Mesenchymal stem cell (in vitro differentiated cells and primary cell): ENCODE data around the gene RNF146.

ENCODE experiments used
- DNase-seq: peaks from one replicate; pipeline ENCODE4 v3.0.0-alpha.2; 2013
- H2AFZ ChIP-seq: one replicate; pipeline ENCODE4 v1.6.1; 2013; ENCODE audit warnings: low read depth, mild to moderate bottlenecking, control low read depth, inconsistent platforms, low read length, moderate library complexity
- H2AK5ac ChIP-seq: 2 replicates; pipeline ENCODE4 v1.6.1; 2013; ENCODE audit warnings: low read length, moderate library complexity, mild to moderate bottlenecking, inconsistent platforms; ENCODE audit not compliant: severe bottlenecking
- H2BK120ac ChIP-seq: one replicate; pipeline ENCODE4 v1.6.1; 2013; ENCODE audit warnings: low read depth, mild to moderate bottlenecking, inconsistent platforms, low read length, moderate library complexity
- H2BK12ac ChIP-seq, 2 experiments: one replicate each; pipeline ENCODE4 v1.6.1; 2013; ENCODE audit warnings: inconsistent platforms in 2 of 2, low read length in 2 of 2, mild to moderate bottlenecking in 2 of 2, moderate library complexity in 2 of 2, control low read depth in 1 of 2
- H2BK15ac ChIP-seq: one replicate; pipeline ENCODE4 v1.6.1; 2013; ENCODE audit warnings: mild to moderate bottlenecking, low read depth, inconsistent platforms; ENCODE audit not compliant: poor library complexity, severe bottlenecking
- H2BK5ac ChIP-seq: 2 replicates; pipeline ENCODE4 v1.6.1; 2013; ENCODE audit warnings: low read depth, mild to moderate bottlenecking, low read length, control low read depth, inconsistent platforms; ENCODE audit not compliant: poor library complexity, severe bottlenecking
- H3K14ac ChIP-seq, 2 experiments: one replicate each; pipeline ENCODE4 v1.6.1; 2013; ENCODE audit warnings: inconsistent platforms in 2 of 2, low read length in 2 of 2, control low read depth in 1 of 2, mild to moderate bottlenecking in 1 of 2, moderate library complexity in 1 of 2
- H3K18ac ChIP-seq, 2 experiments: one replicate each; pipeline ENCODE4 v1.6.1; 2013; ENCODE audit warnings: inconsistent platforms in 2 of 2, low read length in 2 of 2, control low read depth in 1 of 2, low read depth in 1 of 2, mild to moderate bottlenecking in 1 of 2
- H3K23ac ChIP-seq, 2 experiments: one replicate each; pipeline ENCODE4 v1.6.1; 2013; ENCODE audit warnings: inconsistent platforms in 2 of 2, low read length in 2 of 2, mild to moderate bottlenecking in 2 of 2, moderate library complexity in 2 of 2, control low read depth in 1 of 2
- H3K27ac ChIP-seq: 2 replicates; pipeline ENCODE4 v1.5.1; 2013; ENCODE audit warnings: mild to moderate bottlenecking, moderate library complexity, low read length, control low read depth, inconsistent platforms; ENCODE audit not compliant: poor library complexity, severe bottlenecking
- H3K27me3 ChIP-seq, 2 experiments: 2 replicates each; pipeline versions ENCODE4 v1.6.1 to v1.7.0; 2013; ENCODE audit warnings: low read length in 2 of 2, mild to moderate bottlenecking in 2 of 2, moderate library complexity in 2 of 2, control low read depth in 1 of 2, inconsistent platforms in 1 of 2; ENCODE audit not compliant: control insufficient read depth in 1 of 2, insufficient read depth in 1 of 2
- H3K36me3 ChIP-seq, 2 experiments: 2 replicates each; pipeline versions ENCODE4 v1.6.1 to v1.7.0; 2013; ENCODE audit warnings: low read length in 2 of 2, control low read depth in 1 of 2, inconsistent platforms in 1 of 2, low read depth in 1 of 2, mild to moderate bottlenecking in 1 of 2; ENCODE audit not compliant: insufficient read depth in 2 of 2, control insufficient read depth in 1 of 2
- H3K4ac ChIP-seq, 2 experiments: one replicate each; pipeline ENCODE4 v1.6.1; 2013; ENCODE audit warnings: inconsistent platforms in 2 of 2, low read length in 2 of 2, mild to moderate bottlenecking in 2 of 2, moderate library complexity in 2 of 2, control low read depth in 1 of 2, low read depth in 1 of 2
- H3K4me1 ChIP-seq: 2 replicates; pipeline ENCODE4 v1.6.1; 2013; ENCODE audit warnings: low read depth, low read length, control low read depth; ENCODE audit not compliant: control insufficient read depth, insufficient read depth
- H3K4me2 ChIP-seq: 2 replicates; pipeline ENCODE4 v1.6.1; 2013; ENCODE audit warnings: low read length, mild to moderate bottlenecking, inconsistent platforms; ENCODE audit not compliant: poor library complexity, severe bottlenecking
- H3K4me3 ChIP-seq, 2 experiments: 2 replicates each; pipeline versions ENCODE4 v1.5.1 to v1.7.0; 2013; ENCODE audit warnings: low read length in 2 of 2, mild to moderate bottlenecking in 2 of 2, control low read depth in 1 of 2, low read depth in 1 of 2; ENCODE audit not compliant: insufficient read depth in 1 of 2
- H3K79me1 ChIP-seq: replicated peaks from 2 replicates; pipeline ENCODE4 v1.6.1; 2013; ENCODE audit warnings: mild to moderate bottlenecking, control low read depth, low read length, inconsistent platforms; ENCODE audit not compliant: poor library complexity, severe bottlenecking
- H3K9ac ChIP-seq: 2 replicates; pipeline ENCODE4 v1.7.0; 2013; ENCODE audit warnings: mild to moderate bottlenecking, low read length, moderate library complexity
- H3K9me3 ChIP-seq: 2 replicates; pipeline ENCODE4 v1.7.0; 2013; ENCODE audit warnings: mild to moderate bottlenecking, low read length; ENCODE audit not compliant: control insufficient read depth
- H4K8ac ChIP-seq: one replicate; pipeline ENCODE4 v1.6.1; 2013; ENCODE audit warnings: inconsistent platforms, mild to moderate bottlenecking, low read length, moderate library complexity
- H4K91ac ChIP-seq: one replicate; pipeline ENCODE4 v1.6.1; 2013; ENCODE audit warnings: mild to moderate bottlenecking, low read length, inconsistent platforms
- WGBS: methylation state at CpG from one replicate; pipeline ENCODE4 v1.1.7; 2013; ENCODE audit warnings: mixed read lengths; 5-methylcytosine and 5-hydroxymethylcytosine counted together

RNF146 gene

DNA sequence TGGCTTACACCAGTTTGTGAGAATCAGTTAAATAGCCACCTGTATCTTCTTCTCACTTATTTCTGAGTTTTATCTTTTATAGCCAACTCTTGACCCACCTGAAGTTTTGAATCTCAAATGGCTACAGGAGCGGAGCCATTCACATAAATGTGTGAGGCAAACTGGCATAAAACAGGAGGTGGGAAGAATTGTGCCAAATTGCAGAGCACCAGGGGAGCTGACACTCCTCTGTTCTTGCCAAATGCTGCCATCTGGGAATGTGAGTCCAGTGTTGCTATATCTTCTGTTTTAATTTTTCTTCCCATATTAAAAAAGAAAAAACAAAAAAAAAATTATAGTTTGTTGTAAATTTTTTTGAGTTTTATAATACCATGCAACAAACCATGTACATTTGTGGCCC, 17.0 kb upstream of the RNF146 start:
- no peak overlapping the region for H3K4me2 ChIP-seq
- H2BK12ac ChIP-seq, result no peak overlapping the region
- no peak overlapping the region for H2BK120ac ChIP-seq
- no peak overlapping the region for H4K8ac ChIP-seq
- H2BK15ac ChIP-seq, result no peak overlapping the region
- no peak overlapping the region for H2AK5ac ChIP-seq
- H4K91ac ChIP-seq, result no peak overlapping the region
- no peak overlapping the region for H3K9ac ChIP-seq
- H3K9me3 ChIP-seq, result no peaks in the 10 kb centered on the region
- H2AFZ ChIP-seq, result no peak overlapping the region
- H3K4me3 ChIP-seq, result no peak overlapping the region
- no peaks in the 10 kb centered on the region for H3K36me3 ChIP-seq
- H2BK5ac ChIP-seq, result no peak overlapping the region
- H3K4me1 ChIP-seq, result no peaks in the 10 kb centered on the region
- no peak overlapping the region for H3K4ac ChIP-seq
- DNase-seq, result no peak
- no peaks in the 10 kb centered on the region for H3K27me3 ChIP-seq
- no peak overlapping the region for H3K18ac ChIP-seq
- H3K23ac ChIP-seq, result no peak overlapping the region
- H3K79me1 ChIP-seq, result no peaks in the 10 kb centered on the region
- 100% methylated on average over 1 of the region's 1 CpG for WGBS
- H3K27ac ChIP-seq, result no peak overlapping the region
- H3K14ac ChIP-seq, result no peak overlapping the region

DNA sequence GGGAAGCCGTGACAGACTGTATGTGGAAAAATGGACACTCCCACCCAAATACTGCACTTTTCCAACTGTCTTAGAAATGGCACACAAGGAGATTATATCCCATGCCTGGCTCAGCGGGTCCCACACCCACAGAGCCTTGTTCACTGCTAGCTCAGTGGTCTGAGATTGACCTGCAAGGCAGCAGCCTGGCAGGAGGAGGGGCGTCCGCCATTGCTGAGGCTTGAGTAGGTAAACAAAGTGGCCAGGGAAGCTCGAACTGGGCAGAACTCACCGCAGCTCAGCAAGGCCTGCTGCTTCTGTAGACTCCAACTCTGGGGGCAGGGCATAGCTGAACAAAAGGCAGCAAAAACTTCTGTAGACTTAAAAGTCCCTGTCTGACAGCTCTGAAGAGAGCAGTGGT, 11.4 kb upstream of the RNF146 start:
- no peak overlapping the region for H4K8ac ChIP-seq
- no peak overlapping the region for H2BK12ac ChIP-seq
- H3K4me3 ChIP-seq, result no peak overlapping the region
- H3K4ac ChIP-seq, result no peak overlapping the region
- no peak overlapping the region for H4K91ac ChIP-seq
- H2BK120ac ChIP-seq, result no peak overlapping the region
- no peaks in the 10 kb centered on the region for H3K27me3 ChIP-seq
- DNase-seq, result no peak
- no peak overlapping the region for H2BK15ac ChIP-seq
- H3K4me2 ChIP-seq, result no peak overlapping the region
- H3K36me3 ChIP-seq, result no peaks in the 10 kb centered on the region
- H3K23ac ChIP-seq, result no peak overlapping the region
- WGBS, result 94% methylated on average over 6 of the region's 6 CpGs
- no peaks in the 10 kb centered on the region for H3K79me1 ChIP-seq
- H3K18ac ChIP-seq, result no peak overlapping the region
- H3K27ac ChIP-seq, result no peak overlapping the region
- H2BK5ac ChIP-seq, result no peak overlapping the region
- H3K14ac ChIP-seq, result no peak overlapping the region
- H2AFZ ChIP-seq, result no peak overlapping the region
- H3K9ac ChIP-seq, result no peak overlapping the region
- no peak overlapping the region for H2AK5ac ChIP-seq
- no peaks in the 10 kb centered on the region for H3K4me1 ChIP-seq
- no peaks in the 10 kb centered on the region for H3K9me3 ChIP-seq

DNA sequence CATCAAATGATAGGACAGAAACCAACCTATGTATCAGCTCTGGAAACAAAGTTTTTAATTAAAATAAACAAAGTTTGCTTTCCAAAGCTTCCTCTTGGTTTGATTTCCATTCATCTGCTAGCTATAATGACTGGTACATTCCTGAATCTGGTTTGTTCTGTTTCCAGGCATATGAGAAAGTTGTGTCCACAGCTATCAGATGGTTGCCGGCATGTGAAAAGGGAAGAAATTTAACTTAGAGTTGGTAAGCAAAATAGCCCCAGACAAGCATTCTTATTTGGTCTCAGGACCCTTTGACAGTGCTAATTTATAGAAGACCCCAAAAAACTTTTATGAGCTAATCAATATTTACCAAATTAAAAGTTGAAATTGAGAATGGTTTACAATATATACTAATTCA, 3.8 kb upstream of the RNF146 start:
- H4K91ac ChIP-seq, result no peak overlapping the region
- H3K27ac ChIP-seq, result no peak overlapping the region
- no peak overlapping the region for H2BK5ac ChIP-seq
- H3K9me3 ChIP-seq, result no peaks in the 10 kb centered on the region
- no peaks in the 10 kb centered on the region for H3K27me3 ChIP-seq
- H3K4me2 ChIP-seq, result no peak overlapping the region
- H3K14ac ChIP-seq, result no peak overlapping the region
- H3K4me3 ChIP-seq, result no peak overlapping the region
- no peak overlapping the region for H2AFZ ChIP-seq
- H4K8ac ChIP-seq, result no peak overlapping the region
- H3K79me1 ChIP-seq, result peaks cover 2% of the 10 kb centered on the region
- no peak for DNase-seq
- no peak overlapping the region for H2AK5ac ChIP-seq
- no peak overlapping the region for H2BK120ac ChIP-seq
- H3K23ac ChIP-seq, result no peak overlapping the region
- H2BK12ac ChIP-seq, result no peak overlapping the region
- H2BK15ac ChIP-seq, result no peak overlapping the region
- H3K4ac ChIP-seq, result no peak overlapping the region
- no peak overlapping the region for H3K18ac ChIP-seq
- H3K9ac ChIP-seq, result no peak overlapping the region
- no peaks in the 10 kb centered on the region for H3K4me1 ChIP-seq
- H3K36me3 ChIP-seq, result no peaks in the 10 kb centered on the region
- 100% methylated on average over 1 of the region's 1 CpG for WGBS

DNA sequence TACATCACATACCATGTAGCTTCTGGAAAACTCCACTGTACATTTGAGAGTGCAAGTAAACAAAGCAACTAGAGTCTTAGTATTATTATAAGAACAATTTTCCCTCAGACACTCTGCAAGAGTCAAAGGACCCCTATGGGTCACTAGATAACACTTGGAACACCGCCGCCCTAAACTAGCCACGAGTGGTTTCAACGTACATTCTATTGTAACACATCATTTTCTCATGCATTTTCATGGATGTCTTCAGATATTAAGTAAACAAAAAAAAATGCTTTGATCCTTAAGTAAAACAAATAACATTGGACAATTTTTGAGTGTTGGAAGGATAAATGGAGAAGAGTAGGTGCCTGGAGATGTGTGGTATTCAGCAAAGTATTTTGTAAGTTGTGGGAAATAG, 3.2 kb upstream of the RNF146 start:
- Histone ChIP-seq H3K9ac (no peak overlapping the region), H2BK5ac (no peak overlapping the region), H3K9me3 (no peaks in the 10 kb centered on the region), H3K36me3 (no peaks in the 10 kb centered on the region), H2BK12ac (no peak overlapping the region), H4K8ac (no peak overlapping the region), H3K27me3 (no peaks in the 10 kb centered on the region), H3K79me1 (peaks cover 2% of the 10 kb centered on the region), H3K4me1 (no peaks in the 10 kb centered on the region), H3K18ac (no peak overlapping the region), H2BK120ac (no peak overlapping the region), H2AK5ac (no peak overlapping the region), H3K4me2 (no peak overlapping the region), H3K27ac (no peak overlapping the region), H3K4ac (no peak overlapping the region), H2AFZ (no peak overlapping the region), H3K14ac (no peak overlapping the region), H2BK15ac (no peak overlapping the region), H3K4me3 (no peak overlapping the region), H3K23ac (no peak overlapping the region), H4K91ac (no peak overlapping the region)
- 92% methylated on average over 2 of the region's 4 CpGs for WGBS
- no peak for DNase-seq
